HepG2 (cell line): ENCODE data around the gene TRDN. TPM values are rescaled to one million over a fixed set of nuclear protein-coding genes. Genes with fewer than 3 reads are reported as not detected.

ENCODE experiments used
- ATAC-seq: fragments of 200-7000 bp; cut with Tn5 transposase; 3 replicates; pipeline ENCODE4 v1.9.1; 2020; ENCODE audit warnings: mild to moderate bottlenecking, moderate library complexity
- BruUV-seq: library from RNA; stranded (reverse); fragments of 400-500 nt; replicated peaks from 2 replicates; lab custom pipeline; 2021; lab: Mats Ljungman, UMichigan
- CTCF ChIA-PET: fragments of 300-600 bp; formaldehyde crosslinking; extraction: SDS; loops from one replicate; lab custom pipeline; 2021; ENCODE audit warnings: low total read pairs, inconsistent platforms, low intra/inter-chr PET ratio; lab: Yijun Ruan, JAX
- POLR2A ChIA-PET: fragments of 350-600 bp; sonication (Branson Sonifier 250); formaldehyde crosslinking; loops from one replicate; lab custom pipeline; 2020; ENCODE audit warnings: antibody characterized with exemption, inconsistent platforms; lab: Yijun Ruan, JAX
- DNase-seq: peaks from one replicate; pipeline ENCODE4 v3.0.0-alpha.2; 2015; ENCODE audit warnings: low spot score
- FAIRE-seq: peaks from 3 replicates; lab custom pipeline; 2011; peaks lifted over from hg19 to GRCh38; lab: Jason Lieb, UNC
- H2AFZ ChIP-seq: one replicate; pipeline ENCODE4 v1.6.1; 2011; ENCODE audit warnings: low read length, inconsistent platforms
- H3K27ac ChIP-seq: fragments of 300-600 bp; 3 replicates; pipeline ENCODE4 v1.8.0; 2011; ENCODE audit warnings: mixed run types, mild to moderate bottlenecking, mixed read lengths, low read length, inconsistent platforms; ENCODE audit not compliant: insufficient read depth; ENCODE audit errors: extremely low read length
- H3K27me3 ChIP-seq, 2 experiments: fragments of 200-600 bp in 1 of 2; 2 replicates in 1 of 2; 3 replicates in 1 of 2; pipeline versions ENCODE4 v1.6.0 to v1.8.0; 2011; ENCODE audit warnings: low read length in 2 of 2, mild to moderate bottlenecking in 2 of 2, moderate library complexity in 2 of 2, inconsistent platforms in 1 of 2; ENCODE audit not compliant: insufficient read depth in 2 of 2, control insufficient read depth in 1 of 2
- H3K36me3 ChIP-seq, 2 experiments: fragments of 200-600 bp in 1 of 2; replicated peaks in 1 of 2; 2 replicates in 1 of 2; 3 replicates in 1 of 2; pipeline versions ENCODE4 v1.5.1 to v1.8.0; 2011; ENCODE audit warnings: low read length in 2 of 2, inconsistent platforms in 1 of 2; ENCODE audit not compliant: insufficient read depth in 2 of 2, control insufficient read depth in 1 of 2
- H3K4me1 ChIP-seq: 2 replicates; pipeline ENCODE4 v1.5.1; 2012; ENCODE audit warnings: low read length, inconsistent platforms; ENCODE audit not compliant: insufficient read depth
- H3K4me2 ChIP-seq: 2 replicates; pipeline ENCODE4 v1.6.0; 2011; ENCODE audit warnings: low read depth, low read length, inconsistent platforms
- H3K4me3 ChIP-seq, 3 experiments: fragments of 200-600 bp in 1 of 3; sonication (generic), shearing (Covaris generic) in 1 of 3; replicated peaks in 1 of 3; 2 replicates each; pipeline ENCODE4 v1.5.1; 2011 to 2016; ENCODE audit warnings: low read length in 3 of 3, inconsistent platforms in 2 of 3, low read depth in 2 of 3, mild to moderate bottlenecking in 2 of 3, control low read depth in 1 of 3, mixed read lengths in 1 of 3; ENCODE audit not compliant: insufficient read depth in 1 of 3
- H3K79me2 ChIP-seq: one replicate; pipeline ENCODE4 v1.6.1; 2011; ENCODE audit warnings: low read length, inconsistent platforms; ENCODE audit not compliant: insufficient read depth
- H3K9ac ChIP-seq: 2 replicates; pipeline ENCODE4 v1.6.0; 2011; ENCODE audit warnings: mild to moderate bottlenecking, low read depth, low read length, inconsistent platforms; ENCODE audit not compliant: insufficient read depth
- H3K9me3 ChIP-seq: 2 replicates; pipeline ENCODE4 v1.5.1; 2012; ENCODE audit warnings: mild to moderate bottlenecking, low read length
- H4K20me1 ChIP-seq: 2 replicates; pipeline ENCODE4 v1.6.0; 2011; ENCODE audit warnings: inconsistent platforms, mild to moderate bottlenecking, low read length, moderate library complexity; ENCODE audit not compliant: insufficient read depth
- CREM ChIP-seq, 2 experiments: sonication (generic) in 1 of 2; formaldehyde crosslinking in 1 of 2; IDR thresholded peaks; 2 replicates each; pipeline versions ENCODE4 v1.4.0 to v1.6.1; 2016 to 2020; ENCODE audit warnings: antibody characterized with exemption in 1 of 2, mild to moderate bottlenecking in 1 of 2, missing genetic modification reagents in 1 of 2
- DNMT3B ChIP-seq: conservative IDR thresholded peaks from 2 replicates; pipeline ENCODE4 v1.6.1; 2016; ENCODE audit warnings: missing biosample characterization, control low read depth
- ELF4 ChIP-seq: sonication (generic); formaldehyde crosslinking; IDR thresholded peaks from 2 replicates; pipeline ENCODE4 v1.5.0; 2020; ENCODE audit warnings: missing genetic modification reagents, mild to moderate bottlenecking, moderate library complexity, borderline replicate concordance
- HNRNPL ChIP-seq: fragments of 200-400 bp; formaldehyde crosslinking; IDR thresholded peaks from 2 replicates; pipeline ENCODE4 v1.6.1; 2017; ENCODE audit warnings: mild to moderate bottlenecking, low read depth, low read length
- HOXA7 ChIP-seq: sonication (generic); formaldehyde crosslinking; IDR thresholded peaks from 2 replicates; pipeline ENCODE4 v1.8.1; 2022; ENCODE audit warnings: mild to moderate bottlenecking, missing genetic modification reagents, moderate library complexity
- KLF16 ChIP-seq, 2 experiments: sonication (generic) in 1 of 2; formaldehyde crosslinking in 1 of 2; IDR thresholded peaks; 2 replicates each; pipeline versions ENCODE4 v1.6.1 to v1.8.0; 2016 to 2023; ENCODE audit warnings: missing genetic modification reagents in 2 of 2, missing compliant biosample characterization in 1 of 2
- MAZ ChIP-seq, 2 experiments: sonication (generic) in 1 of 2; formaldehyde crosslinking in 1 of 2; IDR thresholded peaks; 2 replicates each; pipeline versions ENCODE4 v1.5.0 to v1.6.1; 2012 to 2020; ENCODE audit warnings: low read depth in 2 of 2, mild to moderate bottlenecking in 2 of 2, borderline replicate concordance in 1 of 2, improper control_type of control experiment in 1 of 2, low read length in 1 of 2, missing genetic modification reagents in 1 of 2, moderate library complexity in 1 of 2
- NFKB2 ChIP-seq: sonication (generic); formaldehyde crosslinking; IDR thresholded peaks from 2 replicates; pipeline ENCODE4 v1.4.0; 2020; ENCODE audit warnings: missing genetic modification reagents, borderline replicate concordance
- TEAD2 ChIP-seq: sonication (generic); formaldehyde crosslinking; IDR thresholded peaks from 2 replicates; pipeline ENCODE4 v1.9.0; 2021; ENCODE audit warnings: missing genetic modification reagents
- ZNF180 ChIP-seq: sonication (generic); formaldehyde crosslinking; IDR thresholded peaks from 2 replicates; pipeline ENCODE4 v1.4.0; 2020; ENCODE audit warnings: low read depth, missing genetic modification reagents, borderline replicate concordance
- ZNF331 ChIP-seq: sonication (generic); formaldehyde crosslinking; IDR thresholded peaks from 2 replicates; pipeline ENCODE4 v1.4.0; 2020; ENCODE audit warnings: missing genetic modification reagents
- ZNF639 ChIP-seq: conservative IDR thresholded peaks from 2 replicates; pipeline ENCODE4 v1.6.1; 2018; ENCODE audit warnings: missing genetic modification reagents
- WGBS: methylation state at CpG from one replicate; pipeline ENCODE4 v1.1.6; 2017; ENCODE audit warnings: low lambda C conversion rate; 5-methylcytosine and 5-hydroxymethylcytosine counted together
- in situ Hi-C: cut with HindIII; loops from 2 replicates; pipeline ENCODE4 v1.10.0; 2017; ENCODE audit warnings: low pct_unique_long_range_greater_than_20kb; ENCODE audit not compliant: extremely low pct_ligation_motif_present
- intact Hi-C: fragments of 100-400 bp; cut with micrococcal nuclease; formaldehyde crosslinking; loops from one replicate; pipeline ENCODE4 v1.10.0; 2022; ENCODE audit not compliant: unreplicated experiment
- polyA plus RNA-seq, 8 experiments: library from polyadenylated mRNA; depleted of rRNA in 3 of 8; stranded (reverse) in 7 of 8; unstranded in 1 of 8; fragments of >200 nt; fragmentation: Illumina TruSeq in 4 of 8; extraction: Trizol in 4 of 8; gene quantifications; 2 replicates each; pipeline versions ENCODE4 v1.2.1 to v1.2.3, GENCODE V29; 2011 to 2016; ENCODE audit warnings: low read depth in 4 of 8, missing spikeins in 1 of 8, mixed read lengths in 1 of 8; ENCODE audit not compliant: insufficient read depth in 1 of 8
- total RNA-seq, 5 experiments: library from RNA; depleted of rRNA; stranded (reverse); fragments of >200 nt; fragmentation: Illumina TruSeq; extraction: Trizol; gene quantifications; 2 replicates each; pipeline ENCODE4 v1.2.3, GENCODE V29; 2016; ENCODE audit warnings: low read depth in 1 of 5

Gene TRDN
- total and polyA plus RNA-seq, 2 of the 13 experiments (the other 11 are each of a cell fraction or from before 2014, with no cell fraction given) = not detected

- Histone ChIP-seq H2AFZ (no peak overlapping the region), H3K36me3 (no peaks in the 10 kb centered on the region), H3K27me3 (no peaks in the 10 kb centered on the region), H3K4me1 (no peaks in the 10 kb centered on the region), H3K9ac (no peak overlapping the region), H3K4me2 (no peak overlapping the region), H4K20me1 (no peaks in the 10 kb centered on the region), H3K9me3 (peaks cover 58% of the 10 kb centered on the region)
- in situ Hi-C loops = no loop called here
- CTCF ChIA-PET = no interaction called here
- ATAC-seq = no peak
- intact Hi-C loops = no loop called here
- DNase-seq = no peak
- WGBS = 8% methylated on average over 7 of the region's 7 CpGs
- no peak for FAIRE-seq
- TF ChIP-seq CREM (IDR thresholded peaks at IDR 0.05) (no peak), CREM (CRISPR knock-in tag; IDR thresholded peaks at IDR 0.05) (no peak), ELF4 (CRISPR knock-in tag) (no peak), HNRNPL (no peak), ZNF639 (CRISPR knock-in tag) (no peak), ZNF331 (no peak), HOXA7 (CRISPR knock-in tag) (no peak), DNMT3B (no peak), NFKB2 (no peak), MAZ (IDR thresholded peaks at IDR 0.05; ENCODE audit: borderline replicate concordance, low read depth, low read length) (no peak), MAZ (CRISPR knock-in tag; IDR thresholded peaks at IDR 0.05; ENCODE audit: low read depth) (no peak), TEAD2 (CRISPR knock-in tag) (no peak), ZNF180 (no peak), KLF16 (CRISPR knock-in tag; IDR thresholded peaks at IDR 0.05) (no peak)
- TF ChIP-seq, all 625 proteins: peak for 0
- Histone ChIP-seq H3K4me3 (no peak overlapping the region), H3K79me2 (no peaks in the 10 kb centered on the region), H3K27ac (no peak overlapping the region)
- POLR2A ChIA-PET = no interaction called here
- BruUV-seq = no TSS peak
Measured at GRCh38 chr6:123207967-123208510, 428.7 kb downstream of the TRDN start.
